ENCODE measurements around the gene MAP3K19.
A peak's percentile ranks its signal among the peaks of the same experiment; 100 is the strongest.
"Not testable (repeated sequence)": the region's sequence is repeated elsewhere in the genome, so short reads cannot be mapped to it uniquely, and the experiment has no call there.

Gene MAP3K19

DNA sequence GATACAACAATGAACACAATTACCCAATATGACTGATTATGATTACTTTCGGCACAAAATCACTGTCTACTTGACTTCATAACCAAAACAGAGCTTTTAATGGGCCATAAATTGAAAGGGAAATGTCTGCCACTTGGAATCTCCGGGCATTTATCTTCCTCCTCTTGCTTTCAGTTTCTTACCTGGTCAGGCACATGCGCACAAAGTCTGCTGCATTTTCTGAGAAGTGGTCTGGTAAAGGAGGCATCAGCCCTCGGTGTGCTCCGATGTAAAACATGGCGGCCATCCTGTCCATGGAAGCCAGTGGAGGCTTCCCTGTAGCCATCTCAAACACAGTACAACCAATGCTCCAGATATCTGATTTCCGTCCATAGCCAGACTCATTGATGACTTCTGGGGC lies 66.6 kb downstream of the MAP3K19 start:
- no peak for DNase-seq (ENCODE audit: low spot score)

DNA sequence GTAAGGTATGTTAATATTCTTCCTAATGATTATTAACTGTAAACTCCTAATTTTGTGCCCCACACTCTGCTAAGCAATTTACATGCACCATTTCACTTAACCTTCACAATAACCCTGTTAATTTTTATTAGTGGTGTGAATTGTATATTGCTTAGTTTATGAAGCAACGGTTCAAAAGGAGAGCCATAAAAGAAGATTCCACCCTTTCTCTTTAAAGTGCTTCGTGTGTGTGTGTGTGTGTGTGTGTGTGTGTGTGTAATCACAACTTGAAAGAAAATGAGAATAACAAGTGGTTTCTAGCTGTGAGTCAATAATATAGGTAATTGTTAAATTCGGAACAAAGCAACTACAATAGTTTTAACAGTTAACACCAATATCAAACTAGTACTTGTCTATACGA lies 68.0 kb downstream of the MAP3K19 start:
- DNase-seq (ENCODE audit: low spot score) = no peak

GRCh38 chr2:134977104-134977503 lies 70.1 kb downstream of the MAP3K19 start:
- not testable (repeated sequence) for DNase-seq (ENCODE audit: low spot score)

- no peak for DNase-seq (ENCODE audit: low spot score)
Observed at GRCh38 chr2:134976074-134976702, 71.1 kb downstream of the MAP3K19 start.

DNA sequence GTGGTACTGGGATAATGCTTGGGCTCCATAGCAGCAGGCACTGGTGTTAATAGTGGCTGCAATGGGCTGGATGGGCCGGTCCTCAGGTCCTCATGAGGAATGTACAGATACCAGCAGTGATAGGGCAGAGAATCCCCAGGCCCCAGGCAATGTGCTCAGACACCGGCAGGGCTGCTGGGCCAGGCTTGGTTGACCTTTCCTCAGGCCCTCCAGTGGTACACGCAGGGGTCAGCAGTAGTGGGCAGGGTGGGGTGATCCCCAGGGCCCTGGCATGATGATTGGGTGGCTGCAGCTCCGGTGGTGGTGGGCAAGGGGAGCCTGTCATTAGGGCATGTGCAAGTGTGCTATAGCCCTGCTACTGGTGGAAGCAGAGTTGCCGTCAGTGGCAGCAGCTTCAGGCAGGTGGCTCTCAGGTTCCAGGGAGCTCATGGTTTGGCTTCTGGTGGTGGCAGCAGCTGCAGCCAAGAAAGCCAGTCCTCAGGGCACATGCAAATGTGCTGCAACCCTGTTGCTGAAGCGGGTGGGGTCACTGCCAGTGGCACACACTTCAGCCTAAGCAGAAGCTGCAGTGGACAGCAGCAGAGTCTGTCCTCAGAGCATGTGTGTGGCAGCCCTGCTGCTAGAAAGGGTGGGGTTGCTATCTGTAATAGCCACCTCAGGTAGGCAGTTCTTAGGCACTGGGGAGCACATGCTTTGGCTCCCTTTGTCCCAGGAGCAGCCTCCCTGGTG lies 71.8 kb downstream of the MAP3K19 start:
- DNase-seq (ENCODE audit: low spot score) = no peak

DNA sequence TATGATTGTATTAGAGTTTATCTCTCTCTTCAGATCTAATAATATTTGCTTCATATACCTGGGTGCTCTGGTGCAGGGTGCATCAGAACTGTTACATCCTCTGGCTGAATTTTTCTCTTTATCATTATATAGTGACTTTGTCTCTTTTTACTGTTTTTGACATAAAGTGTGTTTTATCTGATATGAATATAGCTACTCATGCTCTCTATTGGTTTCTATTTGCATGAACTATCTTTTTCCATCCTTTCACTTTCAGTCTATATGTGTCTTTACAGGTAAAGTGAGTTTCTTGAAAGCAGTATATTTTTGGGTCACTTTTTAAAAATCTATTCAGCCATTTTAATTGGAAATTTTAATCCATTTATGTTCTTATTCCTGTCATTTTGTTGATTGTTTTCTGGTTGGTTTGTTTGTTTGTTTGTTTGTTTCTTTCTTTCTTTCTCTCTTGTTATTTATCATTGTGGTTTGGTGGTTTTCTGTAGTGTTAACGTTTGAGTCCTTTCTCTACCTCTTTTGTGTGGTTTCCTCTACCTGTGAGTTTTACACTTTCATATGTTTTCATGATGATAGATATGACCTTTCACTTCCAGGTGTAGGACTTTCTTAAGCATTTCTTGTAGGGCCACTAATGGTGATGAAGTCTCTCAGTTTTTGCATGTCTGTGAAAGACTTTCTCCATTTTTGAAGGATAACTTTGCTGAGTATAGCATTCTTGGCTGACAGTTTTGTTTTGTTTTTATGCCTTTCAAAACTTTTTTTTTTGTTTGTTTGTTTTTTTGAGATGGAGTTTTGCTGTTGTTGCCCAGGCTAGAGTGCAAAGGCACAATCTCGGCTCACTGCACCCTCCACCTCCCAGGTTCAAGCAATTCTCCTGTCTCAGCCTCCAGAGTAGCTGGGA lies 73.8 kb downstream of the MAP3K19 start:
- no peak for DNase-seq (ENCODE audit: low spot score)

GRCh38 chr2:134967166-134967565 lies 80.1 kb downstream of the MAP3K19 start:
- not testable (repeated sequence) for DNase-seq (ENCODE audit: low spot score)

DNA sequence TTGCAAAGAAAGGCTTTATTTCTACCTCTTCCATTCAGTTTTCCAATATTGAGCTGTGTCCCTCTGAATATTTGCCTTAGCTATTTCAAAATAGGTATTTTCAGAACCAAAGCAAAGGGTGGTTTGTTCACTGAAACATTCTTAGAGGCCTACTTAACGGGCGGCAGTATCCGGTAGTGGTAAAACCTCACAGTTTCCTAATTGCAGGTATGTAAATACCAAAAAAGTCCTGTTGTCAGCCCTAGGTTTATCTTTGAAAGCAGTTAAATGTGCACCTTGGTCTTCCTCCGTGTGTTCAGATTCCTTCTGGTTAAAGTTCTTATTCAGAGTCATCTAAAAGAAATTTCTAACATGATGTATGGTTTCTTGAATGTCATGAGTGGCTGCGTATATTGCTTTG lies 89.8 kb downstream of the MAP3K19 start:
- no peak for DNase-seq (ENCODE audit: low spot score)

DNA sequence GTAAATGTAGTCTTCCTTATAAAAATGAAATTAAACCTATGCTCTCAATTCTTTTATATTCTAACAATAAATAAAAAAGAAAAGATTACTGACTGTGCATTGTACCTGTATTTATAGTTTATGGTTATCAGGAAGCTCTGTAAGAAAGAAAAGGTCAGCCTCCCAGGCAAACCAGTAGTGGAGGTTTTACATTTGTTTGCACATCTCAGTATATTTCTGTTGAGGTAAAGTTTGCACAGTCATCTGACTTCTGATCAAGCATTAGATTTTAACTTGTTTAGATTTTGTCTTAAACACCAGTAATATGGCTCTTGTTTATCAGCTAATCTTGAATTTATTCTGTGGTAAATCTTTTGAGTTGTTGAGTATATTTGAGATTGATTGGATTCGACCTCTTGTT lies 91.5 kb downstream of the MAP3K19 start:
- no peak for DNase-seq (ENCODE audit: low spot score)

GRCh38 chr2:134954065-134954464 lies 93.2 kb downstream of the MAP3K19 start:
- no peak for DNase-seq (ENCODE audit: low spot score)

- no peak for DNase-seq (ENCODE audit: low spot score)
Observed at GRCh38 chr2:134952608-134953007, 94.6 kb downstream of the MAP3K19 start.

GRCh38 chr2:134950886-134951285 lies 96.4 kb downstream of the MAP3K19 start:
- no peak for DNase-seq (ENCODE audit: low spot score)

- DNase-seq (ENCODE audit: low spot score) = no peak
Observed at GRCh38 chr2:134949981-134950708, 97.1 kb downstream of the MAP3K19 start.

- no peak for DNase-seq (ENCODE audit: low spot score)
Observed at GRCh38 chr2:134946073-134946472, 101.2 kb downstream of the MAP3K19 start.

DNA sequence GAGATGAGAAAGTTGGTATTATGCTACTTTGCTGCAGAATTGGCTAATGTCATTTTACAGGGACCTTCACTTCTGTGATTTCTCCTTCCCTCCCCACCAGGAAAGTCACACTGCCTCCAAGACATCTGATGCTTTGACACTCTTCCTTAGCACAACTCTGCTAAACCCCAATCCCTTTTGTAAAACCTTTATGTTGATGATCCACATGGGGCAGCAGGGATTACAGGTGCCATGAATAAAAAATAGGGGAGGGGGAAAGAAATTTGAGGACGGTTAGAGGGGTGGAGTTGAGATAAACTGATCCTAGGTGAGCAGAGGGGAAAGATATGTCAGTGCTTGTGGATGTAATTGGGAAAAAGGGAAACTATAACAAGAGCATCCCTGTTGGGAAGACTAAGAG lies 102.3 kb downstream of the MAP3K19 start:
- DNase-seq (ENCODE audit: low spot score) = no peak

DNA sequence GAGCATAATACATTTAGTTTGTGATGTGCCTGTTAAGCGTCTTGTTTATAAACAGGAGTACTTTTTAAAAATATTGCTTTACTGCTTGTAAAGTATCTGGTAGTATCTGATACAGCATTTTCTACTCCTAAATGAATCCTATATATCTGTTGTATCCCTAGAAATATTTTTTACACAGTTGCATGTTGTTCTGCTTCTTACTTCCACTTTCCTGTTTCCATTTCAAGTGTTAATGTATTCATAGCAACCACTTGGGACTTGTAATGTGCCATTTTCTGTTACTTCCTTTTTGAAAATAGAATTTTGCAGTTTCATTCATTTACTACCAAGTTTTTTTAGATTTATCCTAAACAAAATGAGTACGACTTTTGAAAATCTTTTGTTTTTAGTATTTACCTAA lies 103.7 kb downstream of the MAP3K19 start:
- DNase-seq (ENCODE audit: low spot score) = no peak

GRCh38 chr2:134936691-134937090 lies 110.6 kb downstream of the MAP3K19 start:
- DNase-seq (ENCODE audit: low spot score) = no peak

DNA sequence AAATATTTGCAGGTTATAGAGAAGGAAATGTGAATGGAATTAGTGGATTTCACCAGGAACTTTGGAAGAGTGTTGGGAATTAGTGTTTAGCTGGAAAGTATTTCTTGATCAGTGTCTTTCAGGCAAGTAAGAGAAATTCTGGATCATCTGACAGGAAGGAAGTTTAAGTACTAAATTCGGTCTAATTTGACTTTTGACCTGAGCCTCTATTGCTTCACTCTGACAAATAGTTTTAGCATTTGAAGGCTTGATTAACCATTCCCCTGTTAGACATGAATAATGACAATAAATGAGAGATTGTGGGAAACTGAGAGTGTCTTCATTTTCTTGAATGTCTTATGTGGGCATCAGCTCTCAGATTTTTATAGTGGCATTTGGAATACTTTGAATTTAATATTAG lies 112.6 kb downstream of the MAP3K19 start:
- no peak for DNase-seq (ENCODE audit: low spot score)

GRCh38 chr2:134934150-134934549 lies 113.1 kb downstream of the MAP3K19 start:
- no peak for DNase-seq (ENCODE audit: low spot score)

DNA sequence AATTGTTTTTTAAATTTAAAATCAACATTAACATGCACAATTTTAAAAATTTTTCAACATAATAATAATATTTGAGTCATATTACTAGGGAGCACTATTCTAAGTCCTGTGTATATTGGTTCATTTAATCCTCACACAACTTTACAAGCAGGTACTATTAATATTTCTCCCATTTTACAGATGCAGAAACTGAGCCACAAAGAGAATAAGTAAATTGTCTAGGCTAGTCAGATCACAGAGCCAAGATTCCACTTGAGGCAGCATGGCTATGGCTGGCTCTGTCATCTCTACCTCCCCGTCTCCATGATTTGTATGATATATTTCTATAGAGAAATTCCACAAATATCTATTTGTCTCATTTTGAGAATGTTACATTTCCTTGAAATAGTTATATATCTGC lies 113.5 kb downstream of the MAP3K19 start:
- no peak for DNase-seq (ENCODE audit: low spot score)

DNA sequence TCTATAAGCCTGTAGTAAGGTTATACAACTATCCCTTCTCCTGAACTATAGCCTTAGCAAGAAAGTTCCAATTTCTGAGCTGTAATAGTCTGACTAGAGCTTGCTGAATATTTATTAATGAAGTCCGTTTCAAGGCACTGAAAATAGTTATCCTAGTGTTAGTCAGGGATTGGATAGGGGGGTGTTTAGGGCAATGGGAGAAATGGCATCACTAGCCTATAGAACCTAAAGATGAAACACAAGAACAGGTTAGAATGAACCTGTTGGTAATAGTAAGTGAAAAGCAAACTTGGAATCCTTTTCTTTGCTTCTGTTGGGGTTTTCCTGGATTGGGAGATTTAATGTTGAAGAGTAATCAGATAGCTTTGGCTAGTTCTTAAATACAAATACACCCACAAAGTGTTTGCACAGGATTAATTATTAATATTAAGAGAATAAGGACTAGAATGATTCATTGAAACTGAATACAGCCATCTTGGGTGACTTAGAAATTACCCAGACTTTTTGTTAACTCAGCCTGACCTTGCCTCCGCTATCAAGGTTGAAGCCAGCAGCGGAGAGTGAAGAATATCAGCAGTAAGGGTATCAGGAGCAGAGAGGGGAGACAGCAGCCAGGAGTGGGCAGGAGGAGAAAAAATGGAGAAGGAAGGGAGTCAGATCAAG lies 114.3 kb downstream of the MAP3K19 start:
- DNase-seq (ENCODE audit: low spot score) = no peak

GRCh38 chr2:134927195-134927594 lies 120.1 kb downstream of the MAP3K19 start:
- peak; percentile 12 for DNase-seq (ENCODE audit: low spot score)

Measured in AG20443 (cell line).